VCaP (cell line): ENCODE data around the gene DOCK8.
A peak's percentile ranks its signal among the peaks of the same experiment; 100 is the strongest.

Experiments
- H3K27ac ChIP-seq: fragments of 450-650 bp; 2 replicates; pipeline ENCODE4 v1.5.1; 2017
- CTCF ChIP-seq: fragments of 450-650 bp; conservative IDR thresholded peaks from 2 replicates; pipeline ENCODE4 v1.5.1; 2017; ENCODE audit warnings: mild to moderate bottlenecking, moderate library complexity

DOCK8 gene

GRCh38 chr9:482739-483138 lies 268.1 kb downstream of the DOCK8 start:
- no peak for TF ChIP-seq CTCF
- H3K27ac ChIP-seq, result no peak overlapping the region

- H3K27ac ChIP-seq, result no peak overlapping the region
- TF ChIP-seq CTCF, result no peak
Observed at GRCh38 chr9:486156-486555, 271.5 kb downstream of the DOCK8 start.

- no peak for TF ChIP-seq CTCF
- no peak overlapping the region for H3K27ac ChIP-seq
Observed at GRCh38 chr9:487429-487828, 272.8 kb downstream of the DOCK8 start.

GRCh38 chr9:488448-488847 lies 273.8 kb downstream of the DOCK8 start:
- no peak for TF ChIP-seq CTCF

GRCh38 chr9:489198-490197 lies 274.8 kb downstream of the DOCK8 start:
- TF ChIP-seq CTCF, result no peak
- H3K27ac ChIP-seq, result peak overlapping the region; percentile 46; the same call in 1 of the 2 replicates

More at GRCh38 chr9:488448-488847, 273.8 kb downstream of the DOCK8 start:
- H3K27ac ChIP-seq, result peak overlapping the region; percentile 3

GRCh38 chr9:494764-495163 lies 280.1 kb downstream of the DOCK8 start:
- no peak for TF ChIP-seq CTCF
- H3K27ac ChIP-seq, result peak overlapping the region; percentile 52

- peak overlapping the region; percentile 52; the same call in 1 of the 2 replicates for H3K27ac ChIP-seq
- no peak for TF ChIP-seq CTCF
Observed at GRCh38 chr9:495739-496138, 281.1 kb downstream of the DOCK8 start.
